ENCODE data around the gene ARMH3. TPM values are rescaled to one million over a fixed set of nuclear protein-coding genes. Genes with fewer than 3 reads are reported as not detected.

Gene ARMH3
- total and polyA plus RNA-seq, 2 experiments from 2014 or later: 8.7 to 11.1 TPM

DNA sequence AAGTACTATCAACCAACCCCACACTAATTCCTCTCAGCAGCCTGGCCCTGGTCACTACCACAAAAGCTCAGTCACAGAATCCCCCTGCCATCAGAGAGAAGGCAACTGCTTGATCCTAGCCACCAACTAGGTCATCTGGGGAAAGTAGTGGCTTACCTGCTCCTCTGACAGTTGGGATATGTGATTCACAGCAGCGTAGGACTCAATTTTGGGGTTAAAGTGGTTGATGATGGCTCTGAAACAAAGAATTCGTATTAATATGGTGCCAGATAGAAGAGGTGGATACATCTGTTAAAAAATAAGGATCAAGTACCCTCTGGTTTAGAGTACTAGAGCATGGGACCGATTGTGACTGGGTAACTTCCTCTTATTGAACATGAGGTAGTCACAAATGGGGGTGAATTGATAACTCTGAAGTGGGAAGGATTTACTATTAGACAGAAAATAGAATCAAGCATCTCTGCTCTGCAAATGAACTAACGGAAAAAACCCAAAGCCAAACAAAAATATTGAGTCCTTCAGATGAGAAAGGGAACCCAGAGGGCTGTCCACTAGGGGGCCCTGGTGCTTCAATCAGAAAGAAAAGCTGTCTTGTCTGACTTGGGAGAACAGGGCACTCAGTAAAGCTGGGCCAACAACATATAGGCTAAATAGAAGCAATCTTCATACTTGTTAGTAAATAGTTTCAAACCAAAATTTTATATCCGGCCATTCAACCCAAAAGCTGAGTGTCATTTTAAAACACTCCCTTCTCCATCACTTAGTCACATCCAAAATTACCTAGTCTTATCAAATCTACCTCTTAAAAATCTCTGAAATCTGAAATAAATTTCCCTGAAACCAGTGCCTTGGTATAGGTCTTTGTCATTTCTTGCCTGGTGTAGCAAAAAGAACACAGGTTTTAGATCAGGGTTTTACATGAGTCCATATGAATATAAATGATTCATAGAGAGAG lies 166.4 kb downstream of the ARMH3 start:
- Histone ChIP-seq H3K4me3 (no peak overlapping the region), H3K4me2 (no peak overlapping the region), H3K9me2 (ENCODE audit: insufficient read depth) (no peaks in the 10 kb centered on the region), H3K27me3 (ENCODE audit: insufficient read depth) (no peaks in the 10 kb centered on the region), H2AFZ (no peak overlapping the region), H3K4me1 (ENCODE audit: insufficient read depth) (no peaks in the 10 kb centered on the region), H3F3A (replicated peaks; ENCODE audit: low read depth) (no peaks in the 10 kb centered on the region), H4K20me1 (replicated peaks; ENCODE audit: insufficient read depth) (no peaks in the 10 kb centered on the region), H3K36me3 (ENCODE audit: insufficient read depth) (no peaks in the 10 kb centered on the region), H3K79me2 (replicated peaks; ENCODE audit: insufficient read depth) (no peaks in the 10 kb centered on the region), H3K27ac (ENCODE audit: low read depth) (no peak overlapping the region)
- H3K27ac Mint-ChIP-seq: no peak overlapping the region
- peaks cover 2% of the 10 kb centered on the region for H3K27me3 Mint-ChIP-seq (ENCODE audit: insufficient read depth, low read depth, poor library complexity)
- H3K36me3 Mint-ChIP-seq (ENCODE audit: low read depth): no peaks in the 10 kb centered on the region
- H3K4me1 Mint-ChIP-seq: no peaks in the 10 kb centered on the region
- H3K4me3 Mint-ChIP-seq: no peak overlapping the region
- DNase-seq (ENCODE audit: low spot score): peak; percentile 94
- no peak for TF ChIP-seq ZNF462 (CRISPR knock-in tag; IDR thresholded peaks at IDR 0.05)
- TF ChIP-seq, protein P1, sequence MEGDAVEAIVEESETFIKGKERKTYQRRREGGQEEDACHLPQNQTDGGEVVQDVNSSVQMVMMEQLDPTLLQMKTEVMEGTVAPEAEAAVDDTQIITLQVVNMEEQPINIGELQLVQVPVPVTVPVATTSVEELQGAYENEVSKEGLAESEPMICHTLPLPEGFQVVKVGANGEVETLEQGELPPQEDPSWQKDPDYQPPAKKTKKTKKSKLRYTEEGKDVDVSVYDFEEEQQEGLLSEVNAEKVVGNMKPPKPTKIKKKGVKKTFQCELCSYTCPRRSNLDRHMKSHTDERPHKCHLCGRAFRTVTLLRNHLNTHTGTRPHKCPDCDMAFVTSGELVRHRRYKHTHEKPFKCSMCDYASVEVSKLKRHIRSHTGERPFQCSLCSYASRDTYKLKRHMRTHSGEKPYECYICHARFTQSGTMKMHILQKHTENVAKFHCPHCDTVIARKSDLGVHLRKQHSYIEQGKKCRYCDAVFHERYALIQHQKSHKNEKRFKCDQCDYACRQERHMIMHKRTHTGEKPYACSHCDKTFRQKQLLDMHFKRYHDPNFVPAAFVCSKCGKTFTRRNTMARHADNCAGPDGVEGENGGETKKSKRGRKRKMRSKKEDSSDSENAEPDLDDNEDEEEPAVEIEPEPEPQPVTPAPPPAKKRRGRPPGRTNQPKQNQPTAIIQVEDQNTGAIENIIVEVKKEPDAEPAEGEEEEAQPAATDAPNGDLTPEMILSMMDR (conservative IDR thresholded peaks at IDR 0.05; ENCODE audit: low read depth in 2 of 2): peak; percentile 85 to 98
- peak; percentile 95 for ATAC-seq
- no peaks in the 10 kb centered on the region; the same call in 2 of the 3 replicates for H3K9me3 Mint-ChIP-seq
